Gastroesophageal sphincter (tissue), 4 donors: ENCODE data around the gene C7orf33. TPM values are rescaled to one million over a fixed set of nuclear protein-coding genes. Genes with fewer than 3 reads are reported as not detected.

Experiments used
- ATAC-seq: fragments of 150-250 bp; one replicate; pipeline ENCODE4 v1.9.1; 2016; ENCODE audit warnings: mild to moderate bottlenecking, moderate library complexity
- H3K27ac ChIP-seq, 4 donors: fragments of 200-600 bp; sonication (generic) in 3 of 4; 1 replicate in 3 of 4; 2 replicates in 1 of 4; pipeline ENCODE4 v1.5.1; 2016 to 2019
- H3K27me3 ChIP-seq: fragments of 200-600 bp; sonication (generic); one replicate; pipeline ENCODE4 v1.5.1; 2019
- H3K36me3 ChIP-seq, 2 donors: fragments of 200-600 bp; sonication (generic); one replicate each; pipeline ENCODE4 v1.5.1; 2019; ENCODE audit warnings: control low read depth in 1 of 2
- H3K4me1 ChIP-seq, 3 donors: fragments of 200-600 bp; sonication (generic); 1 replicate in 2 of 3; 2 replicates in 1 of 3; pipeline ENCODE4 v1.5.1; 2016 to 2019; ENCODE audit warnings: control low read depth in 2 of 3
- H3K4me3 ChIP-seq, 2 donors: fragments of 200-600 bp; sonication (generic); one replicate each; pipeline ENCODE4 v1.5.1; 2019; ENCODE audit warnings: mild to moderate bottlenecking in 1 of 2, moderate library complexity in 1 of 2
- H3K9me3 ChIP-seq, 3 donors: fragments of 200-600 bp; sonication (generic); one replicate each; pipeline ENCODE4 v1.5.1; 2017 to 2019; ENCODE audit warnings: control low read depth in 2 of 3
- EP300 ChIP-seq: sonication (generic); formaldehyde crosslinking; IDR thresholded peaks from one replicate; pipeline ENCODE4 v1.6.1; 2017; ENCODE audit warnings: antibody characterized with exemption, mild to moderate bottlenecking
- POLR2A ChIP-seq, 2 donors: fragments of 450-650 bp; IDR thresholded peaks; one replicate each; pipeline ENCODE4 v1.6.1; 2017; ENCODE audit warnings: antibody characterized with exemption in 2 of 2, mild to moderate bottlenecking in 2 of 2, moderate library complexity in 1 of 2
- POLR2AphosphoS5 ChIP-seq: sonication (generic); formaldehyde crosslinking; IDR thresholded peaks from one replicate; pipeline ENCODE4 v1.6.1; 2017; ENCODE audit warnings: antibody characterized with exemption
- WGBS, 2 donors: methylation state at CpG; one replicate each; pipeline ENCODE4 v1.1.5; 2018; ENCODE audit warnings: low coverage in 1 of 2; 5-methylcytosine and 5-hydroxymethylcytosine counted together
- total RNA-seq, 4 donors: library from RNA; depleted of rRNA; stranded (reverse); fragments of >200 nt; gene quantifications; one replicate each; pipeline ENCODE4 v1.1.0, GENCODE V29; 2016
- TF ChIP-seq, protein P1 (sequence below), 4 experiments: fragments of 200-600 bp in 2 of 4; fragments of 450-650 bp in 2 of 4; sonication (generic) in 1 of 4; IDR thresholded peaks; one replicate each; pipeline ENCODE4 v1.5.1; 2017 to 2019; ENCODE audit warnings: antibody characterized with exemption in 4 of 4, mild to moderate bottlenecking in 2 of 4, moderate library complexity in 2 of 4

The C7orf33 gene
- total RNA-seq, 4 donors from 2014 or later: not detected

DNA sequence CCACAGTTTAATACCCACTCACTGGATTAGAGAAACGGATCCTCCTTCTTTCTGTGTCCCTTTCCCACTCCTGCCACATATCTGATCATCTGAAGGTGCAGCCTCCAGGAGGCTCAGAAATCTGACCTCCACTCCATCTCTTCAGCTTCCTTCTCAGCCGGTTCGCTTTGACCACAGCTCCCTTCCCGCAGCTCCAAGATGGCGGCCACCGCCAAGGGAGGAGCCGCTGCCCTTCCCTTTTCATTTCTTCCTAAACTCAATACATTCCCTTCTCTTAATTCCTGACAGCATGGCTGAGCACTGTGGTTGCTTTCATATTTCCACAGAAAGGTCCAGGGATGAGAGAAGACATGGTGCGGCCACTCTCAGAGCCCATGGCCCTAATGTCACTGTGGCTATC, 43.7 kb upstream of the C7orf33 start:
- 90 to 93% methylated on average over 7 to 8 of the region's 8 CpGs for WGBS, 2 donors
- TF ChIP-seq POLR2A (IDR thresholded peaks at IDR 0.05) (no peak), EP300 (no peak), POLR2AphosphoS5 (no peak)
- TF ChIP-seq, protein P1, sequence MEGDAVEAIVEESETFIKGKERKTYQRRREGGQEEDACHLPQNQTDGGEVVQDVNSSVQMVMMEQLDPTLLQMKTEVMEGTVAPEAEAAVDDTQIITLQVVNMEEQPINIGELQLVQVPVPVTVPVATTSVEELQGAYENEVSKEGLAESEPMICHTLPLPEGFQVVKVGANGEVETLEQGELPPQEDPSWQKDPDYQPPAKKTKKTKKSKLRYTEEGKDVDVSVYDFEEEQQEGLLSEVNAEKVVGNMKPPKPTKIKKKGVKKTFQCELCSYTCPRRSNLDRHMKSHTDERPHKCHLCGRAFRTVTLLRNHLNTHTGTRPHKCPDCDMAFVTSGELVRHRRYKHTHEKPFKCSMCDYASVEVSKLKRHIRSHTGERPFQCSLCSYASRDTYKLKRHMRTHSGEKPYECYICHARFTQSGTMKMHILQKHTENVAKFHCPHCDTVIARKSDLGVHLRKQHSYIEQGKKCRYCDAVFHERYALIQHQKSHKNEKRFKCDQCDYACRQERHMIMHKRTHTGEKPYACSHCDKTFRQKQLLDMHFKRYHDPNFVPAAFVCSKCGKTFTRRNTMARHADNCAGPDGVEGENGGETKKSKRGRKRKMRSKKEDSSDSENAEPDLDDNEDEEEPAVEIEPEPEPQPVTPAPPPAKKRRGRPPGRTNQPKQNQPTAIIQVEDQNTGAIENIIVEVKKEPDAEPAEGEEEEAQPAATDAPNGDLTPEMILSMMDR (IDR thresholded peaks at IDR 0.05): no peak
- Histone ChIP-seq H3K36me3 (no peaks in the 10 kb centered on the region), H3K4me3 (no peak overlapping the region), H3K9me3 (peaks cover 0 to 17% (median 0%) of the 10 kb centered on the region in 3 donors), H3K27ac (no peak overlapping the region), H3K27me3 (no peaks in the 10 kb centered on the region), H3K4me1 (no peaks in the 10 kb centered on the region)
- no peak for ATAC-seq

DNA sequence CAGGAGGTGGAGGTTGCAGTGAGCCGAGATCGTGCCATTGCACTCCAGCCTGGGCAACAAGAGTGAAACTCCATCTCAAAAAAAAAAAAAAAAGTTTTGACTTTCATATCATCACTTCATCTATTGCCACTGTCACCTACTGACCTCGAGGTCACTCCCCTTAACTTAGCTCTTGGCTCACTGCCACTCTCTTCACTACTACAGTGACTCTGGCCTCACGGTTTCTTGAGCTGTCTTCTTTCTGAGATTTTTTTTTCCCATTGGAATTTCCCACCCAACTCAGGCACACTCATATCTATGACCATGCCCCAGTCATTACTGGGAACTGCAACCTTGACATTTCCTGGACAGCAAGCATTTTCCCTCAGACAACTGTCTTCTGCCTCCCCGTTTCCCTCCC, 42.6 kb upstream of the C7orf33 start:
- WGBS, 2 donors: 71 to 79% methylated on average over 5 of the region's 5 CpGs
- H3K4me3 ChIP-seq: no peak overlapping the region
- H3K4me1 ChIP-seq: no peaks in the 10 kb centered on the region
- H3K9me3 ChIP-seq: peaks cover 0 to 17% (median 0%) of the 10 kb centered on the region in 3 donors
- TF ChIP-seq POLR2AphosphoS5: no peak
- no peak for TF ChIP-seq POLR2A (IDR thresholded peaks at IDR 0.05)
- no peak for TF ChIP-seq EP300
- TF ChIP-seq, protein P1 (IDR thresholded peaks at IDR 0.05): no peak
- no peaks in the 10 kb centered on the region for H3K27me3 ChIP-seq
- H3K36me3 ChIP-seq: no peaks in the 10 kb centered on the region
- no peak overlapping the region for H3K27ac ChIP-seq
- ATAC-seq: no peak

DNA sequence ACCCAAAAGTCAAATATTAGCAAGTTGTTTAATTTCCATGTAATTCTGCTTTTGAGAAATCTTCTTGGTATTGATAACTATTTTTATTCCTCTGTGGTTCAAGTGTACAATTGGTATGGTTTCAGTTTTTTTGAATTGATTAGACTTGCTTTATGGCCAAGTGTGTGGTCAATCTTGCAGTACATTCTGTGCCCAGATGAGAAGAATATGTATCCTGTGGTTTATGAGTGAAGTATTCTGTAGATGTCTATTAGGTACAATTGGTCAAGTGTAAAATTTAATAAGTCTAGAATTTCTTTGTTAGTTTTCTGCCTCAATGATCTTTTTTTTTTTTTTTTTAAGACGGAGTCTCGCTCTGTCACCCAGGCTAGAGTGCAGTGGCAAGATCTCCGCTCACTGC, 36.6 kb upstream of the C7orf33 start:
- WGBS, 2 donors: 88% methylated on average over 1 of the region's 3 CpGs; no CpG with 5 or more reads in 1 of the 2 donors
- TF ChIP-seq, protein P1 (IDR thresholded peaks at IDR 0.05): no peak
- TF ChIP-seq POLR2A (IDR thresholded peaks at IDR 0.05): no peak
- TF ChIP-seq EP300: no peak
- TF ChIP-seq POLR2AphosphoS5: no peak
- peaks cover 0 to 17% (median 0%) of the 10 kb centered on the region in 3 donors for H3K9me3 ChIP-seq
- no peak for ATAC-seq
- H3K27me3 ChIP-seq: peaks cover 13% of the 10 kb centered on the region
- no peak overlapping the region for H3K4me3 ChIP-seq
- H3K4me1 ChIP-seq: no peaks in the 10 kb centered on the region
- no peak overlapping the region for H3K27ac ChIP-seq
- H3K36me3 ChIP-seq: no peaks in the 10 kb centered on the region

DNA sequence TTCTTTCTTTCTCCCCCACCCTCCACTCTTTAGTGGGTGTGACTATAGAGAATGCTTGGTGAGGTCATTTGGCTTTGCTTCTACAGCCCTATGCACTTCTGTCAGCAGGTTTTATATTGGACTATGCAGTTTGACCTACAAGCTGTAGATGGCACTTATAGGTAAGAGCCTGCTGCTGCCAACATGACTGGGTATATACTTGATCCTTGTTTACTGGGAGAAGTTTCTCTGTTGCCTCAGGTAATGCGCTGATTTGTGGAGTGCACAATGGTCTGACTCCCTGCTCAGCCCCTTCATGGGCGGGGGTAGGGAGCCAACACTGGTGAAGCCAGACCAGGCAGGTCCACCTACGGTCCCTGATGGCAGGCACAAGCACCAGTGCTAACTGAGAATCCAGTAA, 33.7 kb upstream of the C7orf33 start:
- TF ChIP-seq EP300: no peak
- TF ChIP-seq, protein P1 (IDR thresholded peaks at IDR 0.05): no peak
- no peak for TF ChIP-seq POLR2AphosphoS5
- TF ChIP-seq POLR2A (IDR thresholded peaks at IDR 0.05): no peak
- Histone ChIP-seq H3K27ac (no peak overlapping the region), H3K4me3 (no peak overlapping the region), H3K36me3 (no peaks in the 10 kb centered on the region), H3K9me3 (no peaks in the 10 kb centered on the region), H3K27me3 (peaks cover 13% of the 10 kb centered on the region), H3K4me1 (no peaks in the 10 kb centered on the region)
- no CpG with 5 or more reads among the region's 3 CpGs for WGBS, 2 donors
- ATAC-seq: no peak

DNA sequence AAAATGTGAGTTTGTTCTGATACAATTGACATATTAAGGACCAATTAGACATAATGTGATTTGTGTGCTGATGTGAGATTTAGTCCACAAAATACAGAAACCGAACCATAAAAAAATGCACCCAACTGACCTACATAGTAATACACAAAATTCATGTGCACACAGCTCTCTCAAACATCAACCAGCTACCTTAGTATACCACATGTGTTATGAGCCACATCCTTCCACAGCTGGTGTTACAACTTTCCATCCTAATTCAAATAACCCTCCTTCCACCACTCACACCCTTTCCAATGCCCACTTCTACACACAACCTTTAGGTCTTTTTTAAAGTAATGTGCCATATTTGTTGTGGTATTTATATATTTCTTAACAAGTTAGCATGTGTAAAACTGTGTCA, 31.7 kb upstream of the C7orf33 start:
- Histone ChIP-seq H3K4me1 (no peaks in the 10 kb centered on the region), H3K36me3 (no peaks in the 10 kb centered on the region), H3K4me3 (no peak overlapping the region), H3K27me3 (peaks cover 13% of the 10 kb centered on the region), H3K27ac (no peak overlapping the region), H3K9me3 (no peaks in the 10 kb centered on the region)
- ATAC-seq: no peak
- 80 to 100% methylated on average over 1 of the region's 1 CpG for WGBS, 2 donors
- no peak for TF ChIP-seq EP300
- TF ChIP-seq POLR2AphosphoS5: no peak
- TF ChIP-seq, protein P1 (IDR thresholded peaks at IDR 0.05): no peak
- no peak for TF ChIP-seq POLR2A (IDR thresholded peaks at IDR 0.05)
